Measurements from ENCODE around the gene C2CD2.

DNA sequence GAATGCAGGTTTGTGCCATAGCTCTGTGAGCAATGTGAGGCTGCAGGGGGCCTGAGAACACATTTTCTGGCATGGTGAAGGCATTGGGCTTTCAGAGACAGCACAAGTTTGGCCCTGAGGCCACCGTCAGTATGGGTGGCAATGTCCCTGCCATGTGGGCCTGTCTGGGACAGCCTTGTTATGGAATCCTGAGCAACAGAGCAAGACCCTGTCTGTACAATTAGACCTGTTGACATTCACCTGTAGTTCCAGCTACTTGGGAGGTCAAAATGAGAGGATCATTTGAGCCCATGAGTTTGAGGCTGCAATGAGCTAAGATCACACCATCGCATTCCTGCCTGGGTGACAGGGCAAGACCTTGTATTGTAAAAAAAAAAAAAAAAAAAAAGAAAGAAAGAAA is 110.2 kb downstream of the C2CD2 start:
- TF ChIP-seq, protein P1, sequence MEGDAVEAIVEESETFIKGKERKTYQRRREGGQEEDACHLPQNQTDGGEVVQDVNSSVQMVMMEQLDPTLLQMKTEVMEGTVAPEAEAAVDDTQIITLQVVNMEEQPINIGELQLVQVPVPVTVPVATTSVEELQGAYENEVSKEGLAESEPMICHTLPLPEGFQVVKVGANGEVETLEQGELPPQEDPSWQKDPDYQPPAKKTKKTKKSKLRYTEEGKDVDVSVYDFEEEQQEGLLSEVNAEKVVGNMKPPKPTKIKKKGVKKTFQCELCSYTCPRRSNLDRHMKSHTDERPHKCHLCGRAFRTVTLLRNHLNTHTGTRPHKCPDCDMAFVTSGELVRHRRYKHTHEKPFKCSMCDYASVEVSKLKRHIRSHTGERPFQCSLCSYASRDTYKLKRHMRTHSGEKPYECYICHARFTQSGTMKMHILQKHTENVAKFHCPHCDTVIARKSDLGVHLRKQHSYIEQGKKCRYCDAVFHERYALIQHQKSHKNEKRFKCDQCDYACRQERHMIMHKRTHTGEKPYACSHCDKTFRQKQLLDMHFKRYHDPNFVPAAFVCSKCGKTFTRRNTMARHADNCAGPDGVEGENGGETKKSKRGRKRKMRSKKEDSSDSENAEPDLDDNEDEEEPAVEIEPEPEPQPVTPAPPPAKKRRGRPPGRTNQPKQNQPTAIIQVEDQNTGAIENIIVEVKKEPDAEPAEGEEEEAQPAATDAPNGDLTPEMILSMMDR (IDR thresholded peaks at IDR 0.05): no peak
- TF ChIP-seq EP300 (IDR thresholded peaks at IDR 0.05) (no peak), POLR2A (IDR thresholded peaks at IDR 0.05) (no peak)

Data from suprapubic skin (tissue), 3 donors.